Esophagus squamous epithelium (tissue), 5 donors: ENCODE results near the gene KCNS3. TPM values are rescaled to one million over a fixed set of nuclear protein-coding genes. Genes with fewer than 3 reads are reported as not detected.

Experiments
- DNase-seq: peaks from one replicate; lab custom pipeline; 2025; lab: John Stamatoyannopoulos, UW
- H3K27ac ChIP-seq, 4 donors: fragments of 200-600 bp; sonication (generic); one replicate each; pipeline ENCODE4 v1.5.1; 2016 to 2019; ENCODE audit warnings: mild to moderate bottlenecking in 1 of 4
- H3K27me3 ChIP-seq, 4 donors: fragments of 200-600 bp; sonication (generic); 1 replicate in 3 of 4; 2 replicates in 1 of 4; pipeline versions ENCODE4 v1.5.1 to v1.6.0; 2017 to 2021; ENCODE audit warnings: antibody characterized with exemption in 1 of 4
- H3K36me3 ChIP-seq, 3 donors: fragments of 200-600 bp; sonication (generic); one replicate each; pipeline ENCODE4 v1.5.1; 2016 to 2019
- H3K4me1 ChIP-seq, 3 donors: fragments of 200-600 bp; sonication (generic); one replicate each; pipeline ENCODE4 v1.5.1; 2017 to 2019
- H3K4me3 ChIP-seq, 4 donors: fragments of 200-600 bp; sonication (generic); 1 replicate in 3 of 4; 2 replicates in 1 of 4; pipeline ENCODE4 v1.5.1; 2016 to 2019; ENCODE audit warnings: mild to moderate bottlenecking in 2 of 4, moderate library complexity in 1 of 4
- H3K9me3 ChIP-seq, 3 donors: fragments of 200-600 bp; sonication (generic); one replicate each; pipeline ENCODE4 v1.5.1; 2016 to 2019
- POLR2A ChIP-seq, 4 donors: fragments of 450-650 bp; IDR thresholded peaks; one replicate each; pipeline ENCODE4 v1.6.1; 2017; ENCODE audit warnings: antibody characterized with exemption in 4 of 4, mild to moderate bottlenecking in 4 of 4, moderate library complexity in 3 of 4
- WGBS, 2 donors: methylation state at CpG; one replicate each; pipeline ENCODE4 v1.1.5; 2018; 5-methylcytosine and 5-hydroxymethylcytosine counted together
- intact Hi-C: fragments of 100-400 bp; cut with DNase I; formaldehyde crosslinking; loops from one replicate; pipeline ENCODE4 v1.15.0; 2022
- total RNA-seq, 4 donors: library from RNA; depleted of rRNA; stranded (reverse); fragments of >200 nt; gene quantifications; one replicate each; pipeline ENCODE4 v1.1.0, GENCODE V29; 2016
- TF ChIP-seq, protein P1 (sequence below), 6 experiments: fragments of 450-650 bp in 4 of 6; fragments of 200-600 bp in 2 of 6; sonication (generic) in 2 of 6; IDR thresholded peaks; one replicate each; pipeline ENCODE4 v1.5.1; 2016 to 2019; ENCODE audit warnings: antibody characterized with exemption in 6 of 6, mild to moderate bottlenecking in 4 of 6, moderate library complexity in 4 of 6
- donor health status: DM: yes; HTN: yes; CAD: no.

KCNS3 gene
- total RNA-seq, 4 donors from 2014 or later = 8.6 to 33.5 (median 21.5) TPM

DNA sequence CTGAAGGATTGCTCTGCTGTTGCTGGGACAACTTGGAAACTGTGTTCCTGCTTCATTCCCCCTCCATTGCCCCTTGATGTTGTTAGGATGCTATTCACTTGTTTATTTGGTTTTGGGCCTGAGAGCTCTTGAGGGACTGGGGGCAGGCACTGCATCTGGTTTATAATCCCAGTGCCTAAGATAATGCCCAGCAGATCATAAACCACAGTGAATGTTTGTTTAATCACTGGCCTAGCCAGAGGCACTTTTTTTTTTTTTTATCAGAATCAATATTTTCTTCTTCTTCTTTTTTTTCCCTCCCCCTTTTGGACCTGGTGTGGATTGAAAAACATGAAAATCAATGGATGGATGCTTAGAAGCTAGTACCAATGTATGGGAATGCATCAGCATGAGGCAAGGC is 38.1 kb downstream of the KCNS3 start:
- no peaks in the 10 kb centered on the region for H3K9me3 ChIP-seq
- TF ChIP-seq, protein P1, sequence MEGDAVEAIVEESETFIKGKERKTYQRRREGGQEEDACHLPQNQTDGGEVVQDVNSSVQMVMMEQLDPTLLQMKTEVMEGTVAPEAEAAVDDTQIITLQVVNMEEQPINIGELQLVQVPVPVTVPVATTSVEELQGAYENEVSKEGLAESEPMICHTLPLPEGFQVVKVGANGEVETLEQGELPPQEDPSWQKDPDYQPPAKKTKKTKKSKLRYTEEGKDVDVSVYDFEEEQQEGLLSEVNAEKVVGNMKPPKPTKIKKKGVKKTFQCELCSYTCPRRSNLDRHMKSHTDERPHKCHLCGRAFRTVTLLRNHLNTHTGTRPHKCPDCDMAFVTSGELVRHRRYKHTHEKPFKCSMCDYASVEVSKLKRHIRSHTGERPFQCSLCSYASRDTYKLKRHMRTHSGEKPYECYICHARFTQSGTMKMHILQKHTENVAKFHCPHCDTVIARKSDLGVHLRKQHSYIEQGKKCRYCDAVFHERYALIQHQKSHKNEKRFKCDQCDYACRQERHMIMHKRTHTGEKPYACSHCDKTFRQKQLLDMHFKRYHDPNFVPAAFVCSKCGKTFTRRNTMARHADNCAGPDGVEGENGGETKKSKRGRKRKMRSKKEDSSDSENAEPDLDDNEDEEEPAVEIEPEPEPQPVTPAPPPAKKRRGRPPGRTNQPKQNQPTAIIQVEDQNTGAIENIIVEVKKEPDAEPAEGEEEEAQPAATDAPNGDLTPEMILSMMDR (IDR thresholded peaks at IDR 0.05) = no peak
- no peak for TF ChIP-seq POLR2A (IDR thresholded peaks at IDR 0.05)
- no peak for DNase-seq
- no peak overlapping the region for H3K4me3 ChIP-seq
- no peaks in the 10 kb centered on the region for H3K27me3 ChIP-seq
- intact Hi-C loops = no loop called here
- peaks cover 0 to 8% (median 0%) of the 10 kb centered on the region in 3 donors for H3K4me1 ChIP-seq
- no peak overlapping the region for H3K27ac ChIP-seq
- H3K36me3 ChIP-seq = peaks cover 0 to 6% (median 0%) of the 10 kb centered on the region in 3 donors

DNA sequence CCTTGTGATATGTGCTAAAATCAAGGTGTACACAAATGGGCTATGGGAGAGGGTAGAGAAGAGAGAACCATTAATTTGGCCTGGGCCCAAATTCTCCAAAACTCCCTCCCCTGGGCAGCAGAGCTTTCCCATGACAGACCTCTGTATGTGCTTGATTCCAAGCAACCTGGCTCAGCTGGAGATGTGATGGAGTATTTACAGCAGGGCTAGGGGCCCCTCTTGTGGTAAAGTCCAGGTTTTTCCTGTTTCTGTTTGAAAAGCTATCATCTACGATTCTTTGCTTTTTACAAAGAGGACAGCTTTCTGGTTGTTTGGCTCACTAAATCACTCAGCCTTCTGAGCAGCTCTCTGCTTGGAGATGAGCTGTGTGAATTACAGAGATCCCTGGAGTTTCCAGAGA is 40.3 kb downstream of the KCNS3 start:
- intact Hi-C loops = no loop called here
- Histone ChIP-seq H3K9me3 (no peaks in the 10 kb centered on the region), H3K27me3 (no peaks in the 10 kb centered on the region), H3K4me3 (no peak overlapping the region), H3K27ac (no peak overlapping the region), H3K4me1 (no peaks in the 10 kb centered on the region), H3K36me3 (peaks cover 0 to 6% (median 0%) of the 10 kb centered on the region in 3 donors)
- WGBS, 2 donors = 25 to 50% methylated on average over 1 of the region's 1 CpG
- no peak for TF ChIP-seq POLR2A (IDR thresholded peaks at IDR 0.05)
- TF ChIP-seq, protein P1 (IDR thresholded peaks at IDR 0.05) = no peak
- no peak for DNase-seq

DNA sequence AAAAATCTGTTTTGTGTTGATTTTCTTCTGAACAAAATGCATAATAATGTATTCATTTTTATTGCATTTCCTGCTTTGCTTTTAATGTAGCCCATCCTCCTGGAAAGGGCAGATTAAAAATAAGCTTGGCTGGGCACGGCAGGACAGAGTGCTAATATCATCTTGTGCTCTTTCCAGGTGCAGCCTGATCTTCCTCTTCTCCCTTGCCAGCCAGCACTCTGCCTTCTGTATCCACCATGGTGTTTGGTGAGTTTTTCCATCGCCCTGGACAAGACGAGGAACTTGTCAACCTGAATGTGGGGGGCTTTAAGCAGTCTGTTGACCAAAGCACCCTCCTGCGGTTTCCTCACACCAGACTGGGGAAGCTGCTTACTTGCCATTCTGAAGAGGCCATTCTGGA is 52.3 kb downstream of the KCNS3 start:
- Histone ChIP-seq H3K27ac (no peak overlapping the region), H3K27me3 (no peaks in the 10 kb centered on the region), H3K9me3 (no peaks in the 10 kb centered on the region), H3K4me1 (peaks cover 0 to 4% (median 0%) of the 10 kb centered on the region in 3 donors), H3K4me3 (no peak overlapping the region), H3K36me3 (peaks cover 0 to 25% (median 0%) of the 10 kb centered on the region in 3 donors)
- TF ChIP-seq POLR2A (IDR thresholded peaks at IDR 0.05) = no peak
- TF ChIP-seq, protein P1 (IDR thresholded peaks at IDR 0.05) = no peak
- intact Hi-C loops = no loop called here
- DNase-seq = no peak
- 72 to 77% methylated on average over 4 of the region's 4 CpGs for WGBS, 2 donors

DNA sequence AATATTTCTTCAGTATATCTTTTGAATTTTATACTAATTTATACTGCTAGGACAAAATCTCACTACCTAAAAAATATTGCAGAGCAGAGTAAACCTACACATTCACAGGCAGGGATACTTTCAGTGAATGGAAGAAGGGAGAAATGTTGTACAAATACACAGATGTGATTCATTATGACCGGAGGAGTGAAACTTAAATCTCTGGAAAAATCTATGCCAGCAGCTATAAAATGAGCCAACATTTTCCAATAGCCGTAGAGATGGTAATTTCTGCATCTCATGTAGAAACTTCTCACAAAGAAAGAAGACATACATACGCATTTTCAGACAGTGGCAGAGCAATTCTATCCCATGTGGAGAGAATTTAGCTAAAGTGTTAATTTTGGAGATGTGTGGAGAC is 54.8 kb downstream of the KCNS3 start:
- H3K27me3 ChIP-seq = no peaks in the 10 kb centered on the region
- H3K9me3 ChIP-seq = no peaks in the 10 kb centered on the region
- peaks cover 0 to 25% (median 0%) of the 10 kb centered on the region in 3 donors for H3K36me3 ChIP-seq
- no peak overlapping the region for H3K27ac ChIP-seq
- H3K4me3 ChIP-seq = no peak overlapping the region
- no peak for DNase-seq
- intact Hi-C loops = no loop called here
- WGBS, 2 donors = 78 to 83% methylated on average over 3 of the region's 3 CpGs
- TF ChIP-seq, protein P1 (IDR thresholded peaks at IDR 0.05) = no peak
- TF ChIP-seq POLR2A (IDR thresholded peaks at IDR 0.05) = no peak
- H3K4me1 ChIP-seq = peaks cover 0 to 4% (median 0%) of the 10 kb centered on the region in 3 donors

DNA sequence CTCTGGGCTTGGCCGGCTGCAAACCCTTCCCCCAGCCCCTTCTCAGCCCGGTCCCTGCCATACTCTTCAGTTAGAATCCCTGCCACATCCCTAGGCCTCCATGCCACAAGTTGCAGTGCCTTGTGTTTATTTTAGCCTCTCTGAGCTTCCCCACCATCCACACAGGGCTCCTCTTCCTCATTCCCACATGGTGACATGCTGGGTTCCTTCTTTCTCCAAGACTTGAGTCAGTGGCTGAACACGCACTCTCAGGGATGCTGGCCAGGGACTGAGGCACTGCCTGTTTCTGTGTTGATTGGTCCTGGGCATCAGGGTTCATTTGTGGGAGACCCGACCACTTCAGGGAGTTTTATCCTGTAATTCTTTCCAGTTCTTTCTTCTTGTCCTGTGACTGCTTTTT is 56.3 kb downstream of the KCNS3 start:
- H3K9me3 ChIP-seq = no peaks in the 10 kb centered on the region
- WGBS, 2 donors = 44 to 81% methylated on average over 2 to 3 of the region's 4 CpGs
- no peak overlapping the region for H3K27ac ChIP-seq
- peaks cover 0 to 25% (median 0%) of the 10 kb centered on the region in 3 donors for H3K36me3 ChIP-seq
- DNase-seq = no peak
- no peak overlapping the region for H3K4me3 ChIP-seq
- H3K27me3 ChIP-seq = no peaks in the 10 kb centered on the region
- no peak for TF ChIP-seq POLR2A (IDR thresholded peaks at IDR 0.05)
- TF ChIP-seq, protein P1 (IDR thresholded peaks at IDR 0.05) = no peak
- H3K4me1 ChIP-seq = peaks cover 0 to 4% (median 0%) of the 10 kb centered on the region in 3 donors
- intact Hi-C loops = no loop called here
